GM19397 (cell line): ENCODE measurements around the gene USHBP1.

Source experiments
- ATAC-seq: cut with Tn5 transposase; IDR thresholded peaks from one replicate; pipeline ENCODE4 v1.9.1; 2021; ENCODE audit warnings: mild to moderate bottlenecking, moderate library complexity; ENCODE audit not compliant: unreplicated experiment

USHBP1 gene

GRCh38 chr19:17215127-17215971 is 49.2 kb downstream of the USHBP1 start, which contains the start of gene USE1:
Gene USE1 (plus strand): TSS chr19:17215357. CDS start chr19:17215406, 49 bp downstream.
- peak; percentile 85 for ATAC-seq

GRCh38 chr19:17214508-17215126 is 49.9 kb downstream of the USHBP1 start:
- ATAC-seq = no peak

GRCh38 chr19:17213334-17213733 is 51.2 kb downstream of the USHBP1 start:
- ATAC-seq = no peak

GRCh38 chr19:17211547-17212446 is 52.7 kb downstream of the USHBP1 start:
- ATAC-seq = no peak

GRCh38 chr19:17210296-17210695 is 54.2 kb downstream of the USHBP1 start:
- ATAC-seq = no peak

- ATAC-seq = no peak
These were observed 55.2 kb downstream of the USHBP1 start for GRCh38 chr19:17209126-17210036.

GRCh38 chr19:17206736-17207581 is 57.6 kb downstream of the USHBP1 start:
- no peak for ATAC-seq

- no peak for ATAC-seq
These were observed 59.1 kb downstream of the USHBP1 start for GRCh38 chr19:17205237-17206140.

- ATAC-seq = no peak
These were observed 61.8 kb downstream of the USHBP1 start for GRCh38 chr19:17202713-17203112.

GRCh38 chr19:17202249-17202648 is 62.3 kb downstream of the USHBP1 start:
- no peak for ATAC-seq

GRCh38 chr19:17200408-17201079 is 64.0 kb downstream of the USHBP1 start:
- ATAC-seq = no peak
